Measurements from ENCODE around the gene MYOCD.
A peak's percentile ranks its signal among the peaks of the same experiment; 100 is the strongest.

The MYOCD gene

GRCh38 chr17:12773153-12773552 lies 107.5 kb downstream of the MYOCD start:
- H3K4me1 ChIP-seq (ENCODE audit: control insufficient read depth, insufficient read depth, low read length), result no peaks in the 10 kb centered on the region
- no peaks in the 10 kb centered on the region for H3K36me3 ChIP-seq (ENCODE audit: control insufficient read depth, insufficient read depth, low read length)
- no peak overlapping the region for H3K9ac ChIP-seq (ENCODE audit: low read depth, low read length)
- no peak overlapping the region for H3K4me3 ChIP-seq (ENCODE audit: low read depth, low read length)
- no peaks in the 10 kb centered on the region for H3K9me3 ChIP-seq (ENCODE audit: control insufficient read depth, insufficient read depth, low read length)
- no peaks in the 10 kb centered on the region for H3K27me3 ChIP-seq (ENCODE audit: control insufficient read depth, insufficient read depth, low read length)

GRCh38 chr17:12789075-12789480 lies 123.4 kb downstream of the MYOCD start:
- Histone ChIP-seq H3K4me3 (ENCODE audit: low read depth, low read length) (peak overlapping the region; percentile 70), H3K9me3 (ENCODE audit: control insufficient read depth, insufficient read depth, low read length) (no peaks in the 10 kb centered on the region), H3K4me1 (ENCODE audit: control insufficient read depth, insufficient read depth, low read length) (peaks cover 8% of the 10 kb centered on the region), H3K36me3 (ENCODE audit: control insufficient read depth, insufficient read depth, low read length) (no peaks in the 10 kb centered on the region), H3K9ac (ENCODE audit: low read depth, low read length) (no peak overlapping the region), H3K27me3 (ENCODE audit: control insufficient read depth, insufficient read depth, low read length) (peaks cover 8% of the 10 kb centered on the region)

GRCh38 chr17:12789481-12790248 lies 124.0 kb downstream of the MYOCD start, which contains the start of gene ARHGAP44:
Gene ARHGAP44, plus strand, starts transcription at chr17:12789498. Its CDS starts 341 bp downstream, at chr17:12789839.
- Histone ChIP-seq H3K4me3 (ENCODE audit: low read depth, low read length) (peak within 1 kb of the TSS; percentile 70), H3K9me3 (ENCODE audit: control insufficient read depth, insufficient read depth, low read length) (no peaks in the 10 kb centered on the region), H3K36me3 (ENCODE audit: control insufficient read depth, insufficient read depth, low read length) (no peaks in the 10 kb centered on the region), H3K9ac (ENCODE audit: low read depth, low read length) (peak within 1 kb of the TSS; percentile 70), H3K27me3 (ENCODE audit: control insufficient read depth, insufficient read depth, low read length) (peaks cover 8% of the 10 kb centered on the region), H3K4me1 (ENCODE audit: control insufficient read depth, insufficient read depth, low read length) (peaks cover 8% of the 10 kb centered on the region)

GRCh38 chr17:12790249-12791106 lies 124.8 kb downstream of the MYOCD start:
- Histone ChIP-seq H3K36me3 (ENCODE audit: control insufficient read depth, insufficient read depth, low read length) (no peaks in the 10 kb centered on the region), H3K4me1 (ENCODE audit: control insufficient read depth, insufficient read depth, low read length) (peaks cover 8% of the 10 kb centered on the region), H3K9me3 (ENCODE audit: control insufficient read depth, insufficient read depth, low read length) (no peaks in the 10 kb centered on the region), H3K4me3 (ENCODE audit: low read depth, low read length) (peak overlapping the region; percentile 70), H3K9ac (ENCODE audit: low read depth, low read length) (peak overlapping the region; percentile 70), H3K27me3 (ENCODE audit: control insufficient read depth, insufficient read depth, low read length) (peaks cover 8% of the 10 kb centered on the region)

- H3K36me3 ChIP-seq (ENCODE audit: control insufficient read depth, insufficient read depth, low read length), result no peaks in the 10 kb centered on the region
- H3K4me3 ChIP-seq (ENCODE audit: low read depth, low read length), result no peak overlapping the region
- peaks cover 5% of the 10 kb centered on the region for H3K4me1 ChIP-seq (ENCODE audit: control insufficient read depth, insufficient read depth, low read length)
- no peak overlapping the region for H3K9ac ChIP-seq (ENCODE audit: low read depth, low read length)
- no peaks in the 10 kb centered on the region for H3K27me3 ChIP-seq (ENCODE audit: control insufficient read depth, insufficient read depth, low read length)
- no peaks in the 10 kb centered on the region for H3K9me3 ChIP-seq (ENCODE audit: control insufficient read depth, insufficient read depth, low read length)
Observed at GRCh38 chr17:12794919-12795532, 129.3 kb downstream of the MYOCD start.

GRCh38 chr17:12800855-12801365 lies 135.2 kb downstream of the MYOCD start:
- H3K27me3 ChIP-seq (ENCODE audit: control insufficient read depth, insufficient read depth, low read length), result no peaks in the 10 kb centered on the region
- no peaks in the 10 kb centered on the region for H3K4me1 ChIP-seq (ENCODE audit: control insufficient read depth, insufficient read depth, low read length)
- no peaks in the 10 kb centered on the region for H3K36me3 ChIP-seq (ENCODE audit: control insufficient read depth, insufficient read depth, low read length)
- H3K9me3 ChIP-seq (ENCODE audit: control insufficient read depth, insufficient read depth, low read length), result no peaks in the 10 kb centered on the region
- H3K9ac ChIP-seq (ENCODE audit: low read depth, low read length), result no peak overlapping the region
- H3K4me3 ChIP-seq (ENCODE audit: low read depth, low read length), result no peak overlapping the region

GRCh38 chr17:12806630-12807029 lies 140.9 kb downstream of the MYOCD start:
- H3K9ac ChIP-seq (ENCODE audit: low read depth, low read length), result no peak overlapping the region
- no peaks in the 10 kb centered on the region for H3K4me1 ChIP-seq (ENCODE audit: control insufficient read depth, insufficient read depth, low read length)
- H3K9me3 ChIP-seq (ENCODE audit: control insufficient read depth, insufficient read depth, low read length), result no peaks in the 10 kb centered on the region
- H3K36me3 ChIP-seq (ENCODE audit: control insufficient read depth, insufficient read depth, low read length), result no peaks in the 10 kb centered on the region
- no peak overlapping the region for H3K4me3 ChIP-seq (ENCODE audit: low read depth, low read length)
- H3K27me3 ChIP-seq (ENCODE audit: control insufficient read depth, insufficient read depth, low read length), result no peaks in the 10 kb centered on the region

GRCh38 chr17:12808723-12809122 lies 143.0 kb downstream of the MYOCD start:
- no peaks in the 10 kb centered on the region for H3K27me3 ChIP-seq (ENCODE audit: control insufficient read depth, insufficient read depth, low read length)
- no peaks in the 10 kb centered on the region for H3K9me3 ChIP-seq (ENCODE audit: control insufficient read depth, insufficient read depth, low read length)
- no peaks in the 10 kb centered on the region for H3K4me1 ChIP-seq (ENCODE audit: control insufficient read depth, insufficient read depth, low read length)
- H3K4me3 ChIP-seq (ENCODE audit: low read depth, low read length), result no peak overlapping the region
- H3K9ac ChIP-seq (ENCODE audit: low read depth, low read length), result no peak overlapping the region
- H3K36me3 ChIP-seq (ENCODE audit: control insufficient read depth, insufficient read depth, low read length), result no peaks in the 10 kb centered on the region

- no peaks in the 10 kb centered on the region for H3K9me3 ChIP-seq (ENCODE audit: control insufficient read depth, insufficient read depth, low read length)
- no peak overlapping the region for H3K9ac ChIP-seq (ENCODE audit: low read depth, low read length)
- H3K4me1 ChIP-seq (ENCODE audit: control insufficient read depth, insufficient read depth, low read length), result no peaks in the 10 kb centered on the region
- no peaks in the 10 kb centered on the region for H3K36me3 ChIP-seq (ENCODE audit: control insufficient read depth, insufficient read depth, low read length)
- no peaks in the 10 kb centered on the region for H3K27me3 ChIP-seq (ENCODE audit: control insufficient read depth, insufficient read depth, low read length)
- H3K4me3 ChIP-seq (ENCODE audit: low read depth, low read length), result no peak overlapping the region
Observed at GRCh38 chr17:12812877-12813276, 147.2 kb downstream of the MYOCD start.

GRCh38 chr17:12813664-12814063 lies 148.0 kb downstream of the MYOCD start:
- Histone ChIP-seq H3K4me1 (ENCODE audit: control insufficient read depth, insufficient read depth, low read length) (no peaks in the 10 kb centered on the region), H3K9me3 (ENCODE audit: control insufficient read depth, insufficient read depth, low read length) (no peaks in the 10 kb centered on the region)

GRCh38 chr17:12814718-12815117 lies 149.0 kb downstream of the MYOCD start:
- Histone ChIP-seq H3K36me3 (ENCODE audit: control insufficient read depth, insufficient read depth, low read length) (no peaks in the 10 kb centered on the region), H3K9ac (ENCODE audit: low read depth, low read length) (no peak overlapping the region), H3K27me3 (ENCODE audit: control insufficient read depth, insufficient read depth, low read length) (no peaks in the 10 kb centered on the region), H3K4me3 (ENCODE audit: low read depth, low read length) (no peak overlapping the region), H3K4me1 (ENCODE audit: control insufficient read depth, insufficient read depth, low read length) (no peaks in the 10 kb centered on the region), H3K9me3 (ENCODE audit: control insufficient read depth, insufficient read depth, low read length) (no peaks in the 10 kb centered on the region)

More at GRCh38 chr17:12813664-12814063, 148.0 kb downstream of the MYOCD start:
- Histone ChIP-seq H3K27me3 (ENCODE audit: control insufficient read depth, insufficient read depth, low read length) (no peaks in the 10 kb centered on the region), H3K4me3 (ENCODE audit: low read depth, low read length) (no peak overlapping the region), H3K9ac (ENCODE audit: low read depth, low read length) (no peak overlapping the region), H3K36me3 (ENCODE audit: control insufficient read depth, insufficient read depth, low read length) (no peaks in the 10 kb centered on the region)
